Ishikawa (cell line): ENCODE data around the gene TERT.

Experiments used
- CEBPB ChIP-seq: IDR thresholded peaks from 2 replicates; pipeline ENCODE4 v1.6.1; 2012
- EP300 ChIP-seq: IDR thresholded peaks from 2 replicates; pipeline ENCODE4 v1.6.1; 2012; ENCODE audit warnings: borderline replicate concordance
- FOXM1 ChIP-seq: IDR thresholded peaks from 2 replicates; pipeline ENCODE4 v1.6.1; 2012; ENCODE audit warnings: low read depth, borderline replicate concordance
- RAD21 ChIP-seq: IDR thresholded peaks from 2 replicates; pipeline ENCODE4 v1.6.1; 2012; ENCODE audit warnings: low read depth
- REST ChIP-seq: IDR thresholded peaks from 2 replicates; pipeline ENCODE4 v1.6.1; 2012; ENCODE audit warnings: low read depth, mild to moderate bottlenecking
- TAF1 ChIP-seq: IDR thresholded peaks from 2 replicates; pipeline ENCODE4 v1.6.1; 2012; ENCODE audit warnings: low read depth, mild to moderate bottlenecking

- TF ChIP-seq TAF1, result no peak
- TF ChIP-seq REST, result no peak
- TF ChIP-seq FOXM1, result no peak
- no peak for TF ChIP-seq RAD21
- no peak for TF ChIP-seq EP300
- no peak for TF ChIP-seq CEBPB
These were observed 18.3 kb upstream of the TERT start for GRCh38 chr5:1312993-1313833.
